GM12878 (cell line): ENCODE data around the gene PRPS2. TPM values are rescaled to one million over a fixed set of nuclear protein-coding genes. Genes with fewer than 3 reads are reported as not detected.

Source experiments
- ATAC-seq: fragments of 200-7000 bp; cut with Tn5 transposase; 3 replicates; pipeline ENCODE4 v1.9.1; 2020; ENCODE audit warnings: mild to moderate bottlenecking, moderate library complexity
- BruUV-seq: library from RNA; stranded (reverse); fragments of 400-500 nt; replicated peaks from 2 replicates; lab custom pipeline; 2021; lab: Mats Ljungman, UMichigan
- CTCF ChIA-PET: fragments of 300-600 bp; sonication (Branson Sonifier 250); formaldehyde crosslinking; extraction: SDS; loops from one replicate; lab custom pipeline; 2021; ENCODE audit warnings: inconsistent platforms; lab: Yijun Ruan, JAX
- POLR2A ChIA-PET: fragments of 350-600 bp; formaldehyde crosslinking; extraction: SDS; loops from one replicate; lab custom pipeline; 2021; ENCODE audit warnings: inconsistent platforms; lab: Charles Lee
- RAD21 ChIA-PET: fragments of 300-600 bp; sonication (Branson Sonifier 250); formaldehyde crosslinking; loops from one replicate; lab custom pipeline; 2023; ENCODE audit warnings: antibody characterized with exemption; ENCODE audit not compliant: unreplicated experiment; lab: Charles Lee
- SMC1A ChIA-PET: fragments of 300-600 bp; sonication (Branson Sonifier 250); formaldehyde crosslinking; loops from one replicate; lab custom pipeline; 2023; ENCODE audit not compliant: unreplicated experiment, uncharacterized antibody; lab: Charles Lee
- DNase-seq: peaks from one replicate; pipeline ENCODE4 v3.0.0-alpha.2; 2011; ENCODE audit warnings: low read depth, low spot score
- FAIRE-seq: peaks from 3 replicates; lab custom pipeline; 2011; peaks lifted over from hg19 to GRCh38; lab: Jason Lieb, UNC
- H2AFZ ChIP-seq: 2 replicates; pipeline ENCODE4 v1.6.0; 2011; ENCODE audit warnings: low read depth, low read length, control low read depth; ENCODE audit not compliant: control insufficient read depth
- H3K27ac ChIP-seq: 2 replicates; pipeline ENCODE4 v1.5.1; 2011; ENCODE audit warnings: control low read depth; ENCODE audit not compliant: control insufficient read depth, insufficient read depth
- H3K27me3 ChIP-seq, 2 experiments: replicated peaks in 1 of 2; 2 replicates each; pipeline versions ENCODE4 v1.6.0 to v1.6.1; 2011; ENCODE audit warnings: low read length in 1 of 2; ENCODE audit not compliant: control insufficient read depth in 2 of 2, insufficient read depth in 2 of 2
- H3K36me3 ChIP-seq, 2 experiments: 2 replicates each; pipeline ENCODE4 v1.5.1; 2011; ENCODE audit warnings: low read length in 1 of 2; ENCODE audit not compliant: control insufficient read depth in 2 of 2, insufficient read depth in 2 of 2
- H3K4me1 ChIP-seq: 2 replicates; pipeline ENCODE4 v1.6.1; 2011; ENCODE audit warnings: mild to moderate bottlenecking, low read length, moderate library complexity, mixed read lengths; ENCODE audit not compliant: control insufficient read depth, insufficient read depth
- H3K4me2 ChIP-seq: 2 replicates; pipeline ENCODE4 v1.6.0; 2011; ENCODE audit warnings: control low read depth; ENCODE audit not compliant: control insufficient read depth, insufficient read depth
- H3K4me3 ChIP-seq: fragments of 200-600 bp; sonication (generic); 2 replicates; pipeline ENCODE4 v1.5.1; 2016
- H3K79me2 ChIP-seq: 2 replicates; pipeline ENCODE4 v1.6.0; 2011; ENCODE audit warnings: low read length; ENCODE audit not compliant: control insufficient read depth, insufficient read depth
- H3K9ac ChIP-seq: 2 replicates; pipeline ENCODE4 v1.8.0; 2011; ENCODE audit warnings: low read length, control low read depth, mixed read lengths; ENCODE audit not compliant: control insufficient read depth, insufficient read depth
- H3K9me3 ChIP-seq: replicated peaks from 3 replicates; pipeline ENCODE4 v1.5.1; 2011; ENCODE audit warnings: mild to moderate bottlenecking, low read length; ENCODE audit not compliant: control insufficient read depth, insufficient read depth
- H4K20me1 ChIP-seq: 2 replicates; pipeline ENCODE4 v1.6.0; 2011; ENCODE audit not compliant: control insufficient read depth, insufficient read depth
- BHLHE40 ChIP-seq, 2 experiments: fragments of 450-650 bp in 1 of 2; IDR thresholded peaks; 2 replicates each; pipeline ENCODE4 v1.6.1; 2011 to 2017; ENCODE audit warnings: low read depth in 2 of 2, borderline replicate concordance in 1 of 2, improper control_type of control experiment in 1 of 2, low read length in 1 of 2, mild to moderate bottlenecking in 1 of 2
- CUX1 ChIP-seq: IDR thresholded peaks from 2 replicates; pipeline ENCODE4 v1.6.1; 2012; ENCODE audit warnings: improper control_type of control experiment, low read depth, low read length; ENCODE audit not compliant: insufficient replicate concordance
- DPF2 ChIP-seq: fragments of 450-650 bp; IDR thresholded peaks from 2 replicates; pipeline ENCODE4 v1.6.1; 2017; ENCODE audit warnings: mild to moderate bottlenecking
- MXI1 ChIP-seq: fragments of 150-350 bp; IDR thresholded peaks from 2 replicates; pipeline ENCODE4 v1.6.1; 2011; ENCODE audit warnings: low read depth, mild to moderate bottlenecking, inconsistent platforms, low read length, improper control_type of control experiment
- NBN ChIP-seq: fragments of 450-650 bp; IDR thresholded peaks from 2 replicates; pipeline ENCODE4 v1.6.1; 2016
- POLR2AphosphoS5 ChIP-seq: IDR thresholded peaks from 2 replicates; pipeline ENCODE4 v1.6.1; 2011; ENCODE audit warnings: mild to moderate bottlenecking, low read length, inconsistent platforms
- RBBP5 ChIP-seq: fragments of 200-600 bp; sonication (generic); conservative IDR thresholded peaks from 2 replicates; pipeline ENCODE4 v1.6.1; 2016
- RELA ChIP-seq: fragments of 450-650 bp; IDR thresholded peaks from 2 replicates; pipeline ENCODE4 v1.8.0; 2014; ENCODE audit warnings: borderline replicate concordance; ENCODE audit not compliant: partially characterized antibody
- SMAD1 ChIP-seq: fragments of 450-650 bp; IDR thresholded peaks from 2 replicates; pipeline ENCODE4 v1.6.1; 2018; ENCODE audit warnings: mild to moderate bottlenecking, low read depth; ENCODE audit not compliant: partially characterized antibody
- SMC3 ChIP-seq: IDR thresholded peaks from 2 replicates; pipeline ENCODE4 v1.6.1; 2011; ENCODE audit warnings: low read length, improper control_type of control experiment, borderline replicate concordance
- SPI1 ChIP-seq: IDR thresholded peaks from 2 replicates; pipeline ENCODE4 v1.6.1; 2011; ENCODE audit warnings: low read depth, mild to moderate bottlenecking, low read length, moderate library complexity, borderline replicate concordance; ENCODE audit not compliant: insufficient read depth
- SREBF1 ChIP-seq: IDR thresholded peaks from 2 replicates; pipeline ENCODE4 v1.6.1; 2012; ENCODE audit warnings: mild to moderate bottlenecking, low read length
- SRF ChIP-seq, 2 experiments: IDR thresholded peaks; 2 replicates each; pipeline ENCODE4 v1.6.1; 2011; ENCODE audit warnings: low read depth in 2 of 2, low read length in 2 of 2, mild to moderate bottlenecking in 1 of 2, moderate library complexity in 1 of 2
- WRNIP1 ChIP-seq: IDR thresholded peaks from 2 replicates; pipeline ENCODE4 v1.6.1; 2011; ENCODE audit warnings: low read depth, low read length, improper control_type of control experiment, borderline replicate concordance
- ZNF24 ChIP-seq: fragments of 450-650 bp; IDR thresholded peaks from 2 replicates; pipeline ENCODE4 v1.6.1; 2017; ENCODE audit warnings: antibody characterized with exemption, mild to moderate bottlenecking
- ZNF384 ChIP-seq: IDR thresholded peaks from 2 replicates; pipeline ENCODE4 v1.6.1; 2012; ENCODE audit warnings: low read depth, mild to moderate bottlenecking, low read length, improper control_type of control experiment, borderline replicate concordance
- WGBS: methylation state at CpG from one replicate; pipeline ENCODE4 v1.1.6; 2016; ENCODE audit warnings: low lambda C conversion rate; ENCODE audit not compliant: insufficient replicate concordance, insufficient coverage; ENCODE audit errors: missing lambda C conversion rate; 5-methylcytosine and 5-hydroxymethylcytosine counted together
- in situ Hi-C: fragments of 300-500 bp; cut with MboI; formaldehyde crosslinking; loops from 9 replicates; pipeline ENCODE4 v1.14.3; 2018; ENCODE audit warnings: mixed read lengths
- intact Hi-C: fragments of 100-400 bp; cut with micrococcal nuclease; formaldehyde crosslinking; loops from one replicate; pipeline ENCODE4 v1.14.2; 2022; ENCODE audit not compliant: unreplicated experiment
- polyA plus RNA-seq, 11 experiments: library from polyadenylated mRNA; depleted of rRNA in 4 of 11; unstranded in 6 of 11; stranded (reverse) in 5 of 11; fragments of >200 nt; fragmentation: Nextera tagmentation in 4 of 11; fragmentation: Illumina TruSeq in 1 of 11; extraction: Ambion mirVana in 4 of 11; extraction: Trizol in 1 of 11; gene quantifications; 1 replicate in 1 of 11; 2 replicates in 10 of 11; pipeline versions ENCODE4 v1.2.1 to v1.2.3, GENCODE V29; 2011 to 2016; ENCODE audit warnings: inconsistent platforms in 2 of 11, missing spikeins in 2 of 11, low read depth in 1 of 11
- total RNA-seq, 4 experiments: library from RNA; depleted of rRNA in 3 of 4; stranded (reverse); fragments of >200 nt in 3 of 4; fragmentation: Illumina TruSeq in 1 of 4; extraction: Trizol in 1 of 4; gene quantifications; 2 replicates each; pipeline versions ENCODE4 v1.2.1 to v1.2.3, GENCODE V29; 2013 to 2021

Gene PRPS2
- total and polyA plus RNA-seq, 10 of the 15 experiments (the other 5 are each of a cell fraction or from before 2014, with no cell fraction given): 44.1 to 102 (median 58.2) TPM

GRCh38 chrX:12865359-12865758 lies 74.1 kb downstream of the PRPS2 start (continued):
- no peak for TF ChIP-seq CUX1
- TF ChIP-seq, all 136 proteins: peak for 0

- Histone ChIP-seq H3K79me2 (peaks cover 48% of the 10 kb centered on the region), H3K27ac (peak within 1 kb of the TSS; percentile 97), H4K20me1 (no peaks in the 10 kb centered on the region), H3K36me3 (peaks cover 0 to 6% of the 10 kb centered on the region in 2 experiments; a peak in 1 of 4 replicates), H3K4me1 (peaks cover 17% of the 10 kb centered on the region), H3K9me3 (no peaks in the 10 kb centered on the region; the same call in 2 of the 3 replicates), H3K9ac (peak within 1 kb of the TSS; percentile 91), H2AFZ (peak within 1 kb of the TSS; percentile 37), H3K27me3 (no peaks in the 10 kb centered on the region), H3K4me2 (peak within 1 kb of the TSS; percentile 95), H3K4me3 (peak within 1 kb of the TSS; percentile 63)
- DNase-seq: no peak
- SMC1A ChIA-PET: interaction anchor here (0.8 to 8.0 kb wide), 9 partner anchors 10 to 52 kb away, joined by 3 to 77 read pairs (median 8); no protein-coding TSS in a partner anchor
- 2% methylated on average over 7 of the region's 7 CpGs for WGBS
- CTCF ChIA-PET: interaction anchor here (0.6 to 3.8 kb wide), 9 partner anchors 14 to 148 kb away, joined by 3 to 22 read pairs (median 3); no protein-coding TSS in a partner anchor
- POLR2A ChIA-PET: interaction anchor here (0.8 to 1.3 kb wide), 4 partner anchors 8 to 139 kb away, joined by 3 to 5 read pairs (median 3); no protein-coding TSS in a partner anchor
- RAD21 ChIA-PET: interaction anchor here (0.6 to 5.1 kb wide), 6 partner anchors 24 to 1288 kb away, joined by 3 to 47 read pairs (median 5); no protein-coding TSS in a partner anchor
- intact Hi-C loops (loop anchor here (1.0 to 10.0 kb wide), 3 partner anchors 23 to 218 kb away; no protein-coding TSS in a partner anchor), in situ Hi-C loops (no loop called here)
- peak; percentile 55 for ATAC-seq
- no TSS peak for BruUV-seq
- no peak for FAIRE-seq
- TF ChIP-seq SMC3 (no peak), NBN (0 out of 2 replicates have a peak, but pooled peaks have one; percentile 11), ZNF384 (peak; percentile 41; the same call in 1 of the 2 replicates), BHLHE40 (IDR thresholded peaks at IDR 0.05; ENCODE audit: borderline replicate concordance in 1 of 2, low read depth in 2 of 2, low read length in 1 of 2) (no peak), SMAD1 (no peak), RELA (no peak), WRNIP1 (no peak), SRF (IDR thresholded peaks at IDR 0.05; ENCODE audit: low read depth in 2 of 2, low read length in 2 of 2) (peak in 1 of 2 experiments; percentile 27; a peak in 1 of 4 replicates), RBBP5 (no peak), MXI1 (0 out of 2 replicates have a peak, but pooled peaks have one; percentile 14), SREBF1 (no peak), ZNF24 (no peak), SPI1 (peak; percentile 76), DPF2 (peak; percentile 55; the same call in 1 of the 2 replicates), POLR2AphosphoS5 (peak; percentile 61; the same call in 1 of the 2 replicates)
These were observed 75.5 kb downstream of the PRPS2 start, which contains the start of gene TLR7 for GRCh38 chrX:12866451-12867377. TLR7 (plus strand) TSS chrX:12867072; CDS start chrX:12867579, 507 bp downstream.
